HCT116 (cell line): ENCODE results near the gene NINJ1. TPM values are rescaled to one million over a fixed set of nuclear protein-coding genes. Genes with fewer than 3 reads are reported as not detected.

ENCODE experiments used
- ATAC-seq: fragments of 200-7000 bp; cut with Tn5 transposase; 2 replicates; pipeline ENCODE4 v1.9.1; 2020; ENCODE audit warnings: mild to moderate bottlenecking, moderate library complexity
- BruUV-seq: library from RNA; stranded (reverse); fragments of 400-500 nt; replicated peaks from 2 replicates; lab custom pipeline; 2021; lab: Mats Ljungman, UMichigan
- CTCF ChIA-PET: fragments of 300-600 bp; sonication (Branson Sonifier 250); formaldehyde crosslinking; loops from one replicate; lab custom pipeline; 2021; ENCODE audit warnings: antibody characterized with exemption; lab: Charles Lee
- POLR2A ChIA-PET: fragments of 300-600, 350-600 bp; sonication (Branson Sonifier 250); formaldehyde crosslinking; loops from one replicate; lab custom pipeline; 2021; ENCODE audit warnings: antibody characterized with exemption; lab: Charles Lee
- RAD21 ChIA-PET, 2 experiments: fragments of 300-600 bp; sonication (Branson Sonifier 250); formaldehyde crosslinking; loops; one replicate each; lab custom pipeline; 2023; ENCODE audit warnings: low total read pairs in 2 of 2; ENCODE audit not compliant: uncharacterized antibody in 2 of 2, unreplicated experiment in 2 of 2, low non-redundant PET in 1 of 2; lab: Charles Lee
- DNase-seq: peaks from one replicate; pipeline ENCODE4 v3.0.0-alpha.2; 2010; ENCODE audit warnings: low read depth, low spot score
- H2AFZ ChIP-seq: fragments of 200-600 bp; shearing (Covaris generic), sonication (generic); 2 replicates; pipeline ENCODE4 v1.6.1; 2017; ENCODE audit warnings: low read depth, mixed run types, mixed read lengths, antibody characterized with exemption, low read length; ENCODE audit not compliant: poor library complexity, severe bottlenecking
- H3K27ac ChIP-seq: 2 replicates; pipeline ENCODE4 v1.5.1; 2012; ENCODE audit warnings: low read depth, low read length
- H3K27me3 ChIP-seq: fragments of 200-600 bp; sonication (generic); 2 replicates; pipeline ENCODE4 v1.6.1; 2016; ENCODE audit warnings: mixed run types, low read length, mixed read lengths; ENCODE audit not compliant: insufficient read depth
- H3K36me3 ChIP-seq, 2 experiments: fragments of 200-500 bp in 1 of 2; fragments of 200-600 bp in 1 of 2; sonication (Bioruptor generic) in 1 of 2; sonication (generic) in 1 of 2; 2 replicates each; pipeline versions ENCODE4 v1.5.1 to v1.6.1; 2014 to 2016; ENCODE audit warnings: low read length in 2 of 2, inconsistent platforms in 1 of 2, mixed read lengths in 1 of 2, mixed run types in 1 of 2; ENCODE audit not compliant: insufficient read depth in 2 of 2, control insufficient read depth in 1 of 2
- H3K4me1 ChIP-seq, 2 experiments: fragments of 200-600 bp in 1 of 2; sonication (generic) in 1 of 2; 2 replicates each; pipeline versions ENCODE4 v1.5.1 to v1.6.1; 2012 to 2017; ENCODE audit warnings: low read length in 2 of 2, inconsistent platforms in 1 of 2, mild to moderate bottlenecking in 1 of 2, mixed read lengths in 1 of 2, mixed run types in 1 of 2, moderate library complexity in 1 of 2; ENCODE audit not compliant: insufficient read depth in 2 of 2, control insufficient read depth in 1 of 2
- H3K4me2 ChIP-seq: fragments of 200-600 bp; sonication (generic); 2 replicates; pipeline ENCODE4 v1.6.1; 2017; ENCODE audit warnings: mixed run types, low read length, mixed read lengths
- H3K4me3 ChIP-seq, 2 experiments: fragments of 200-600 bp in 1 of 2; sonication (generic) in 1 of 2; replicated peaks in 1 of 2; 2 replicates each; pipeline ENCODE4 v1.5.1; 2011 to 2016; ENCODE audit warnings: low read length in 2 of 2, control low read depth in 1 of 2, low read depth in 1 of 2, mild to moderate bottlenecking in 1 of 2, mixed read lengths in 1 of 2, mixed run types in 1 of 2
- H3K79me2 ChIP-seq: fragments of 200-600 bp; sonication (generic); 2 replicates; pipeline ENCODE4 v1.6.1; 2017; ENCODE audit warnings: mild to moderate bottlenecking, mixed run types, low read length, moderate library complexity, mixed read lengths; ENCODE audit not compliant: insufficient read depth
- H3K9ac ChIP-seq: fragments of 200-600 bp; sonication (generic); 2 replicates; pipeline ENCODE4 v1.6.1; 2016; ENCODE audit warnings: low read length, mixed read lengths
- H3K9me2 ChIP-seq: fragments of 200-600 bp; sonication (generic), shearing (Covaris generic); 2 replicates; pipeline ENCODE4 v1.6.1; 2017; ENCODE audit warnings: mixed run types, mild to moderate bottlenecking, moderate library complexity; ENCODE audit not compliant: insufficient read depth
- H3K9me3 ChIP-seq, 2 experiments: fragments of 200-500 bp in 1 of 2; fragments of 200-600 bp in 1 of 2; sonication (Bioruptor generic) in 1 of 2; sonication (generic) in 1 of 2; 2 replicates each; pipeline ENCODE4 v1.6.1; 2014 to 2017; ENCODE audit warnings: low read length in 2 of 2, mixed read lengths in 2 of 2, inconsistent platforms in 1 of 2, low read depth in 1 of 2, mild to moderate bottlenecking in 1 of 2, mixed run types in 1 of 2, moderate library complexity in 1 of 2; ENCODE audit not compliant: control insufficient read depth in 1 of 2, insufficient read depth in 1 of 2
- H4K20me1 ChIP-seq: fragments of 200-600 bp; sonication (generic), shearing (Covaris generic); 2 replicates; pipeline ENCODE4 v1.6.1; 2017; ENCODE audit warnings: mixed run types, mild to moderate bottlenecking, moderate library complexity; ENCODE audit not compliant: insufficient read depth
- CBX3 ChIP-seq: IDR thresholded peaks from 2 replicates; pipeline ENCODE4 v1.6.1; 2012; ENCODE audit warnings: low read depth
- CEBPB ChIP-seq: IDR thresholded peaks from 2 replicates; pipeline ENCODE4 v1.6.1; 2012; ENCODE audit warnings: low read depth
- EGR1 ChIP-seq: IDR thresholded peaks from 2 replicates; pipeline ENCODE4 v1.6.1; 2012; ENCODE audit warnings: low read depth
- ELF1 ChIP-seq: IDR thresholded peaks from 2 replicates; pipeline ENCODE4 v1.6.1; 2012; ENCODE audit warnings: low read depth, borderline replicate concordance
- EZH2 ChIP-seq: fragments of 200-600 bp; sonication (generic); IDR thresholded peaks from 2 replicates; pipeline ENCODE4 v1.6.1; 2017; ENCODE audit warnings: antibody characterized with exemption, mixed run types
- FOSL1 ChIP-seq: IDR thresholded peaks from 2 replicates; pipeline ENCODE4 v1.6.1; 2012; ENCODE audit warnings: low read depth
- JUND ChIP-seq: IDR thresholded peaks from 2 replicates; pipeline ENCODE4 v1.6.1; 2012
- POLR2A ChIP-seq: IDR thresholded peaks from 2 replicates; pipeline ENCODE4 v1.7.0; 2011; ENCODE audit warnings: borderline replicate concordance; ENCODE audit not compliant: insufficient read depth, insufficient read length; ENCODE audit errors: extremely low read depth
- POLR2AphosphoS5 ChIP-seq: IDR thresholded peaks from 2 replicates; pipeline ENCODE4 v1.6.1; 2011; ENCODE audit warnings: mild to moderate bottlenecking, low read depth, low read length, moderate library complexity
- REST ChIP-seq: IDR thresholded peaks from 2 replicates; pipeline ENCODE4 v1.6.1; 2012; ENCODE audit warnings: low read depth
- SRF ChIP-seq: IDR thresholded peaks from 2 replicates; pipeline ENCODE4 v1.6.1; 2012; ENCODE audit warnings: low read depth
- YY1 ChIP-seq: IDR thresholded peaks from 2 replicates; pipeline ENCODE4 v1.6.1; 2011; ENCODE audit warnings: low read length, low read depth, moderate library complexity, mild to moderate bottlenecking; ENCODE audit not compliant: insufficient replicate concordance; ENCODE audit errors: extremely low read depth
- ZBTB33 ChIP-seq: IDR thresholded peaks from 2 replicates; pipeline ENCODE4 v1.6.1; 2011; ENCODE audit warnings: mild to moderate bottlenecking, low read length, moderate library complexity; ENCODE audit not compliant: insufficient replicate concordance; ENCODE audit errors: extremely low read depth
- ZNF274 ChIP-seq: fragments of 200-500 bp; sonication (Bioruptor generic); IDR thresholded peaks from 2 replicates; pipeline ENCODE4 v1.6.1; 2014; ENCODE audit warnings: mild to moderate bottlenecking, low read depth, low read length, inconsistent platforms
- intact Hi-C: fragments of 100-400 bp; cut with micrococcal nuclease; formaldehyde crosslinking; loops from 2 replicates; pipeline ENCODE4 v1.10.0; 2022
- total RNA-seq: library from RNA; stranded (reverse); gene quantifications from one replicate; pipeline ENCODE4 v1.2.1, GENCODE V29; 2021; ENCODE audit not compliant: unreplicated experiment

The NINJ1 gene
- total RNA-seq, 1 experiment from 2014 or later, result 34.4 TPM

GRCh38 chr9:93143830-93144530, 9.9 kb upstream of the NINJ1 start:
- Histone ChIP-seq H3K4me1 (peaks cover 8 to 16% of the 10 kb centered on the region in 2 experiments), H4K20me1 (no peaks in the 10 kb centered on the region), H3K9ac (no peak overlapping the region; the same call in 1 of the 2 replicates), H3K79me2 (no peaks in the 10 kb centered on the region), H2AFZ (no peak overlapping the region), H3K27me3 (no peaks in the 10 kb centered on the region), H3K4me3 (no peak overlapping the region), H3K36me3 (no peaks in the 10 kb centered on the region), H3K9me2 (no peaks in the 10 kb centered on the region), H3K27ac (peak overlapping the region; percentile 19; the same call in 1 of the 2 replicates), H3K4me2 (peak overlapping the region; percentile 25), H3K9me3 (peaks cover 0 to 6% of the 10 kb centered on the region in 2 experiments; a peak in 1 of 4 replicates)
- ATAC-seq (peak; percentile 63), DNase-seq (no peak)
- BruUV-seq, result no TSS peak
- RAD21 ChIA-PET, result no interaction called here
- POLR2A ChIA-PET, result interaction anchor here (1.6 kb wide), 1 partner anchor 10 kb away, joined by 5 read pairs; the partner anchor contains the start of gene NINJ1
- CTCF ChIA-PET, result interaction anchor here (0.5 to 2.1 kb wide), 3 partner anchors 10 to 401 kb away, joined by 3 to 10 read pairs (median 3); no protein-coding TSS in a partner anchor
- intact Hi-C loops, result no loop called here
- TF ChIP-seq ZBTB33 (no peak), SRF (no peak), EGR1 (no peak), ELF1 (no peak), CBX3 (no peak), POLR2A (no peak), YY1 (no peak), FOSL1 (no peak), POLR2AphosphoS5 (no peak), CEBPB (no peak), ZNF274 (no peak), JUND (no peak), EZH2 (no peak), REST (no peak)
